ENCODE data around the gene C7orf33.

The C7orf33 gene

GRCh38 chr7:148626828-148627227 is 36.3 kb downstream of the C7orf33 start:
- DNase-seq (ENCODE audit: low read depth): no peak

DNA sequence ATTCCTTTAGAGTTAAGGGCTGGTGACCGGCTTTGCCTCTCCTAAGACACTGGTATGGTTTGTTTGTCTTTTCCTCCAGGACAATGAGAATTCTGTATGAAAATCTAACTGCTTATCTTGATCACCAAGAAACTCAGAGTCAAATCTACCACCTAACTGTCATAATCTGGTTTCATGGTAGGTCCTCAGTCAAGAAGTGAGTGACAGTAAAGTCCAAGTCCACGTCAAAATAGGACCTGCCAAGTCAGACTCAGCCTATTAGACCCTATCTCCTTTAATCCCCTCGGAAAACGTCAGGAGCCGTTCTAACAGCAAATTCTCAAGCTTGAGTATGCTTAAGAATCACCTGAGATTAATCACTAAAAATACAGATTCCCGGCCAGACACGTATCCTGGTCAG is 37.4 kb downstream of the C7orf33 start:
- no peak for DNase-seq (ENCODE audit: low read depth)

DNA sequence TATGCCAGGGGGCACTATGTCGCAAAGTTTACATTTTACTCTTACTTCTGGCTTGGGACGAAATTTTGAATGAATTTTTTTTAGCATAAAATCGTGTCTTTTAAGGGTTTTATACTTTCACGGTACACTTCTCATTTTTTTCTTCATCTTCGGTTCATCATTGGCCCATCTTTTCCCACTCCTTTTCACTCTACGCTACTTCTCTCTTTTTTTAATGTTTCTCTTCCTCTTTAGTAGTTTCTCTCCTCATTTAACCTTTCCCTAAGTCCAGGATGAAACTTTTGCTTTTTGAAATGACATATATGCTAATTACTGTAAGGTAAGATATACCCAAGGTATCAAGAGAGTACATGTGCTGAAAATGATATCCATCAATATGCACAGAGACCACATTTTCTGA is 39.5 kb downstream of the C7orf33 start:
- no peak for DNase-seq (ENCODE audit: low read depth)

DNA sequence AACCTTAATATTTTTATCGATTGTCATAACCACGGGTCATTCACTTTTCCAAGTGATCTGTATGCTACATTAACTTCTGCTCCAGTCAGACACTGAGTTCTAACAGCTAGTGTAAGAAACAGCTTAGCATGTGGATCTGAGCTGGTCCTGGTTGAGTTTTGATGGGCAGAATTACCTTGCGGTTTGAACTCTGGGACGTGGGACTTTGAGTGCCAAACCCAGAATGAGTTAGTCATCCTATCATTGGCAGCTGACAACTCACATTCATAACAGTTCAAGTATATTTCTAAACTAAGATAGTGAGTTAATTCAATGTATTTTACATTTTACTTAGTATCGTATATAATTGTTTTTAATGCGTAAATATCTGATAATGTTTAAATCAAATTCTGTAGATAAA is 43.2 kb downstream of the C7orf33 start:
- DNase-seq (ENCODE audit: low read depth): no peak

- no peak for DNase-seq (ENCODE audit: low read depth)
Observed at GRCh38 chr7:148637094-148637493, 46.5 kb downstream of the C7orf33 start.

- DNase-seq (ENCODE audit: low read depth): no peak
Observed at GRCh38 chr7:148645898-148646297, 55.3 kb downstream of the C7orf33 start.

GRCh38 chr7:148650232-148650858 is 59.8 kb downstream of the C7orf33 start:
- no peak for DNase-seq (ENCODE audit: low read depth)

- DNase-seq (ENCODE audit: low read depth): no peak
Observed at GRCh38 chr7:148652773-148653172, 62.2 kb downstream of the C7orf33 start.

- no peak for DNase-seq (ENCODE audit: low read depth)
Observed at GRCh38 chr7:148657929-148658328, 67.4 kb downstream of the C7orf33 start.

GRCh38 chr7:148661471-148661870 is 70.9 kb downstream of the C7orf33 start:
- DNase-seq (ENCODE audit: low read depth): no peak

DNA sequence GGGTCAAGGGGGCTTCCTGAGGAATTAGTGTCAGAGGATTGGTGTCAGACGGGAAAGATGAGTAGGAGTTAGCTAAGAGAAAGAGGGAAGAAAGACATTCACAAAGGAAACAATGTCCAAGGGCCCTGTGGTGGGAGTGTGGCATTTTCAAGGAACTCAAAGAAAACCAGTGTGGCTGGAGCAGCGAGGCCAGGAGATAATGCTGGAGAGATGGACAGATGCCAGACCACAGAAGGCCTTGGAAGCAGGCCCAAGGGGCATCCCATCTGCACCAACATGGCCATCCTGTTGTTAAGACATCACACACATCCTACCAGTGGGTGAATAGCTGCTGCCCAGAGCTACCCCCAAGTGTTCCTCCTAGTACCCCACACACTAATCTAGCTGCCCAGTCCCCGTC is 72.1 kb downstream of the C7orf33 start:
- DNase-seq (ENCODE audit: low read depth): no peak

DNA sequence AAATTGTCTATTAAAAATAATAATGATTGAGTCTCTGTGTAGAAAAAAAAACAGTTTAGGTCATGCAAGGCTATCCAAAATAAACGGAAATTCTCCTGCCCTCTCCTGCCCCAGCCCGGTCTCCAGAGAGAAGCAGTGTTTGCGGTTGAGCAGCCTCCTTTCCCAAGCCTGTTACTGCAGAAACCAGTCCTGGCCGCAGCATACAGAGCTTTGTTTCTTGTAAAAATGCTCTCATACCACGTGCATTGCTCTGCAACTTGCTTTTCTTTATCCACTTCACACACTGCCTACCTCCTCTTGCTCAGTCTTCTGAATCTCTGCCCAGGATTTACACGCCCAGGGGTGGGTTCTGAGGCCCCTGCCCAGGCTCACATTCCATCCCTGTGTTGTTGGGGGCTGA is 73.8 kb downstream of the C7orf33 start:
- no peak for DNase-seq (ENCODE audit: low read depth)

DNA sequence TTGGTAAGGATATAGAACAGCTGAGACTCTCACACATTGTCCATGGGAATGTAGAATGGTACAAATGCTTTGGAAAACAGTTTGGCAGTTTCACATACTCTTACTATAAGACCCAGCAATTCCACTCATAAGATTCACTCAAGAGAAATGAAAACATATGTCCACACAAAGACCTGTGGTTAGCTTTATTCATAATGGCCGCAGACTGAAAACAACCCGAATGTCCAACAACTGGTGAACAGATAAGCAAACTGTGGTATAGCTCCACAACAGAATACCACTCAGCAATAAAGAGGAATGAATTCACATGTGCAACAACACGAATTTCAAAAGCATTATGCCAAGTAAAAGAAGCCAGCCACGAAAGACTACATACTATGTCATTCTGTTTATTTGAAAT is 74.7 kb downstream of the C7orf33 start:
- DNase-seq (ENCODE audit: low read depth): no peak
